ENCODE data around the gene CLK4.

The CLK4 gene

DNA sequence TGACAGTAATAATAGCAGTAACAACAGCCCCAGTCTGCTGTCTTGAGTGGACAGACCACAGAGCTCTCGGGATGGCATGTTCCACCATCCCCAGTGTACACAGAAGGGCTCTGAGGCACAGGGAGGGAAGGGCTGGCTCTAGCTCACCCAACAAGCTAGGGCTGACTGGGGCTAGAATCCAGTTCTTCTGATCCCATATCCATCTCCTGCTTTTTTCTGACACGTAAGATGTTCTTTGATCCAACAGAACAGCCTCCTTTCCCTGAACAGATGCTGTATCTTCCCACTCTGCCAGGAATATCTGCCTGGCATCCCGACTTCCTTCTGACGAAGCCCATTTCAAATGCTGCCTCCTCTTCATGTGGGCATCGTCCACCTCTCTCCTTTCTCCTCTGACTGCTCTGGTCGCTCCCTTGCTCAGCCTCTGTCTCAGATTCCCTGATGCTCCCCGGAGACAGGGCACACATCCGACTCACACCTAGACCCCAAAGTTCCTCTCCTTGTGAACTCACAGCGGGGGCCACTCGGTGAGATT is 43.6 kb upstream of the CLK4 start:
- DNase-seq (ENCODE audit: low read depth): no peak
- H3K4me3 ChIP-seq (replicated peaks; ENCODE audit: low read depth, low read length): no peak overlapping the region
- TF ChIP-seq, protein P1, sequence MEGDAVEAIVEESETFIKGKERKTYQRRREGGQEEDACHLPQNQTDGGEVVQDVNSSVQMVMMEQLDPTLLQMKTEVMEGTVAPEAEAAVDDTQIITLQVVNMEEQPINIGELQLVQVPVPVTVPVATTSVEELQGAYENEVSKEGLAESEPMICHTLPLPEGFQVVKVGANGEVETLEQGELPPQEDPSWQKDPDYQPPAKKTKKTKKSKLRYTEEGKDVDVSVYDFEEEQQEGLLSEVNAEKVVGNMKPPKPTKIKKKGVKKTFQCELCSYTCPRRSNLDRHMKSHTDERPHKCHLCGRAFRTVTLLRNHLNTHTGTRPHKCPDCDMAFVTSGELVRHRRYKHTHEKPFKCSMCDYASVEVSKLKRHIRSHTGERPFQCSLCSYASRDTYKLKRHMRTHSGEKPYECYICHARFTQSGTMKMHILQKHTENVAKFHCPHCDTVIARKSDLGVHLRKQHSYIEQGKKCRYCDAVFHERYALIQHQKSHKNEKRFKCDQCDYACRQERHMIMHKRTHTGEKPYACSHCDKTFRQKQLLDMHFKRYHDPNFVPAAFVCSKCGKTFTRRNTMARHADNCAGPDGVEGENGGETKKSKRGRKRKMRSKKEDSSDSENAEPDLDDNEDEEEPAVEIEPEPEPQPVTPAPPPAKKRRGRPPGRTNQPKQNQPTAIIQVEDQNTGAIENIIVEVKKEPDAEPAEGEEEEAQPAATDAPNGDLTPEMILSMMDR (IDR thresholded peaks at IDR 0.05; ENCODE audit: low read length, missing control alignments): no peak

DNA sequence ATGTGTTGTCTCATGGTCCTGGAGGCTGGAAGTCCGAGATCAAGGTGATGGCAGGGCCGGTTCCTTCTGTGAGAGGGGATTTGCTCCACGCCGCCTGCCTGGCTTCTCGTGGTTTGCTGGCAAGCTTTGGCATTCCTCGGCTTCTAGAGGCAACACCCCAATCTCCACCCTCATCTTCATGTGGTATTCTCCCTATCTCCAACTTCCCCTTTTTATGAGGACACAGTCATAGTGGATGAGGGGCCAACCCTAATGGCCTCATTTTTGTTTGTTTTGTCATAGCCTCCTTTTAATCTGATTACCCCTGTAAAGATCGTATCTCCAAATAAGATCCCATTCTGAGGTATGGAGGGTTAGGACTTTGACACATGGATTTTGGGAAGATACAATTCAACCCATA is 41.7 kb upstream of the CLK4 start:
- no peak for DNase-seq (ENCODE audit: low read depth)

DNA sequence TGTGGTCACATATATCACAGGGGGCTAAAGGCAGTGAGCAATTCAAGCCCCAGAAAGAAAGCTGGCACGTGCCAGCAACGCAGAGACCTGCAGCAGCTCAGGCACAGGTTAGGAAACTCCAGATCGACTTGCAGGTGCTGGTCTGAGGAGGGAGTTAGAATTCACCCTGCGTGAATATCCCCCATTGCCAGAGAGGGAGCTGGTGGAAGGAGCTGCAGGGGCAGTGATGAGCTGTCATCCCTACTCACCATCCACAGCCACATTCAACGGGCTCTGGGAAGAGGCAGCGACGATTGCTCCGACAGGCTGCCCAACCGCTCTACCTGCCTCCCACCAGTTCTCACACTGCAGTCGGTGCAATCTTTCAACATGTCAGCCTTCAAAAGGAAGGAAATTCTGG is 40.8 kb upstream of the CLK4 start:
- no peak for DNase-seq (ENCODE audit: low read depth)
- no peak overlapping the region for H3K4me3 ChIP-seq (replicated peaks; ENCODE audit: low read depth, low read length)
- TF ChIP-seq, protein P1 (IDR thresholded peaks at IDR 0.05; ENCODE audit: low read length, missing control alignments): no peak

More for the DNA sequence above, 41.7 kb upstream of the CLK4 start:
- H3K4me3 ChIP-seq (replicated peaks; ENCODE audit: low read depth, low read length): no peak overlapping the region
- TF ChIP-seq, protein P1 (IDR thresholded peaks at IDR 0.05; ENCODE audit: low read length, missing control alignments): no peak

DNA sequence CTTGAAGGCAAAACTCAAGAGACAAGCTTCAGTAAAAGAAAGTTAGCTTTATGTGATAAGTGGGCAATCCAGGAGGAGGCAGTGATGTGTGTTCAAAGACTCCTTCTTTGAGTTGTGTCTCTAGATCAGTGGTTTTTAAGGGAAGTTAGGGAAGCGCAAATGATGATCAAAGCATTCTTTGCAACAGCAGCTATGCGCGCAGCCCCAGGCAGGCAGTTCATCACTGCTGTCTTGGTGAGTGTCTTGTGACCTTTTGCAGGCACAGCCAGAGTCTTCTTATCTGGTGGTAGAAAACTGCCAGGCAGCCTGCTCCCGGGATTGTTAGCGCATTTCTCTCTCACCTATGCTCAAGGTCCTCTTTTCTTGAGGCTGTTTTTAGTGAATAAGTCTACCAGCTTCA is 40.3 kb upstream of the CLK4 start:
- DNase-seq (ENCODE audit: low read depth): no peak
- TF ChIP-seq, protein P1 (IDR thresholded peaks at IDR 0.05; ENCODE audit: low read length, missing control alignments): no peak
- no peak overlapping the region for H3K4me3 ChIP-seq (replicated peaks; ENCODE audit: low read depth, low read length)

DNA sequence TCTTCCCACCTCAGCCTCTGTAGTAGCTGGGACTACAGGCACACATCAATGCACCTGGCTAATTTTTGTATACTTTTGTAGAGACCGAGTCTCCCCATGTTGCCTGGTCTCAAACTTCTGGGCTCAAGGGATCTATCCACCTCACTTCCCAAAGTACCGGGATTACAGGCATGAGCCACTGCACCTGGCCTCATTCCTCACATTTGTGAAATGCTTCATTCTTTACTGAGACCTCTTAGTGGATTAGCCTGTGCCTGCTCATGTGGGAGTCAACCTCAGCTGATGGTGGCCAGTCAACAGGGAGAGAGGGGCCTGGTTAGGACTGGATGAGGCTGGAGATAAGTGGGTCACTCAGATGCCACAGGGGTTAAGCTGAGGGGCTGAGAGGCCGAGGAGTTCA is 37.3 kb upstream of the CLK4 start:
- DNase-seq (ENCODE audit: low read depth): no peak
- no peak overlapping the region for H3K4me3 ChIP-seq (replicated peaks; ENCODE audit: low read depth, low read length)
- TF ChIP-seq, protein P1 (IDR thresholded peaks at IDR 0.05; ENCODE audit: low read length, missing control alignments): no peak

DNA sequence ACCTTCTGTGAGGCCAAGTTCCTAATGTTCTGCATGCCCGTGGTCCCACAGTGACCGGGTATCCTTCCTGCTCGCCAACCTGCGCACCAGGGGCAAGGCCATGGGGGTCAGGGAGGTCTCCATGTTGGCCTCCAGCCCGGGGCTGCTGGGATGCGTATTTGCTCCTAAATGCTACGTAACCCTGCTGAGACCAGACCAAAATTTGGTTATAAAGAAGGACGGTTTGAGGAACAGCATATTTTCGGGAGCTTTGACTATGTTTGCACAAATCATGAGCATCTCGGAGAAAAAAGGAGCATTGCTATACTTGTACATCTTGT is 35.7 kb upstream of the CLK4 start:
- DNase-seq (ENCODE audit: low read depth): no peak
- TF ChIP-seq, protein P1 (IDR thresholded peaks at IDR 0.05; ENCODE audit: low read length, missing control alignments): no peak
- H3K4me3 ChIP-seq (replicated peaks; ENCODE audit: low read depth, low read length): no peak overlapping the region

DNA sequence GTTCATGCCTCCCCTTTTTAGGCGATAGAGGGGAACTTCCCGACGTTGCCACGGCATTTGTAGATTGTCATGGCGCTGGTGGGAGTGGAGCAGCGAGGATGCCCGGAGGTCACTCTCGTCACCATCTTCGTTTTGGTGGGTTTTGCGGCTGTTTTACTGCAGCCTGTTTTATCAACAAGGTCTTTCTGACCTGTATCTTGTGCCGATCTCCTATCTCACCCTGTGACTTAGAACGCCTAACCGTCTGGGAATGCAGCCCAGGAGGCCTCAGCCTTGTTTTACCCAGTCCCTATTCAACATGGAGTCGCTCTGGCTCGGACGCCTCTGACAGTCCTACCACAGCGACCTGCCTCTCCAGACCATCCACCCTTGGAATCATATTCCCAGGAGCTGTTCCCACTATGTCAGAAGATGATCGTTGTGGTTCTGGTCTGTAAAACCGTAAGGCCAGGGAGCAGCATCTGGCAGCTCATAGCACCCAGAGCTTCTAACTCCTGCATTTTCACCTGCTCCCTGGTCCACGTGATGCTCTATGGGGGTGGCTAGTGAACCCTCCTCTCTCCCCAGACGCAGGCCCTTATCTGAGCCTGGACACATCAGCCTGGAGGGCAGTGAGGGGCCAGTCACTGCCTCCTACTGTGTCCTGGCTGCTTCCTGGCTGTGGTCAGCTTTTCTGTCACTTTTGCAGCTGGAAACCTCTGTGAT is 35.1 kb upstream of the CLK4 start:
- no peak overlapping the region for H3K4me3 ChIP-seq (replicated peaks; ENCODE audit: low read depth, low read length)
- TF ChIP-seq, protein P1 (IDR thresholded peaks at IDR 0.05; ENCODE audit: low read length, missing control alignments): no peak
- DNase-seq (ENCODE audit: low read depth): no peak
